ENCODE data around the gene PHC1.
A peak's percentile ranks its signal among the peaks of the same experiment; 100 is the strongest.
"Not testable (repeated sequence)": the region's sequence is repeated elsewhere in the genome, so short reads cannot be mapped to it uniquely, and the experiment has no call there.

Gene PHC1

DNA sequence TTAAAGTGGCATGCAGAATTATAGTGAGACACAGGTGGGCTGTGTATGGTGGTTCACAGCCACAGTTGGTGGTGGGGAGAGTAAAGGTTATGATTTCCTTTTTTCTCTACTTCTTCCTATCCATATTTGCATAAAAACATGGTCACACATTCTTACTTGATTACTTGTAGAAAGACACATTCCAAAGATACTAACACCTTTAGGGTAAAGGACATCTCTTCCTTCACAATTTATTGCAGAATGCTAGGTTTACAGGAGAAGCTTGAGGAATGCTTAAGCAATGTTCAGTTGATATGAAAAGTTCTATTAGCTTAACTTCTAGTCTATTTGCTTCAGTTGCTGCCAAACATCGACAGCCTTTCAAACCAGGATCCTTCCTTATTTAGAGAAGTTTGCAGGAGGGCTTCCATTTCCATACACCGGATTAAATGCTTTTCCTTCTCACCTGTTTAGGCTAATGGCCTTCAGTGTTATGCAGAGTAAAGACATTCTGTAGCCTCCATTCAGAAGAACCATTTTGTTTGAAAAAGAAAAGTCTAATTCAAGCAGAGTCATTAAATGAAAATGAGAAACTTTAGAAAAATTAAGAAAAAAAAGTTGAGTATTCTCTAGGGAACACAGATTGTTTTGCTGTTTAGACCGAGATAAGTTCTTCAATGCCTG is 2.6 kb upstream of the PHC1 start:
- no peak for DNase-seq

DNA sequence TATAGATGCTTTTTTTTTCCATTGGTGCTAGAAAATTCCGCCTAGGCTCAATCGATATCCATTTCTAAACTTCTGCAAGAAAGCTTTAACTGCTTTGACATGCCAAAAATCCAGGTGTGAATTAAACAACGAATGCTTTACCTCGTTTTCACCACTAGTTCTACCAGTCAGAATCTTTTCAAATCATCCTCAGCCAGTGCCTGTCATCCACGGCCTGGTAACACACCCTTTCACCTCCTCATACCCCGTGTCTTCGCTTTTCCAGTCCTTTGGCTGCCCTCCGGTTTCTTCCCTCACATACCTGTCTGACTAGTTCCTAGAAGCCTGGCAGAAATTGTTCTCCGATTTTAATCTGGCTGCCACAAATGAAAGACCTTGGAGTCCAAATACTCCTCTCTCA is 1.4 kb upstream of the PHC1 start:
- DNase-seq: no peak

DNA sequence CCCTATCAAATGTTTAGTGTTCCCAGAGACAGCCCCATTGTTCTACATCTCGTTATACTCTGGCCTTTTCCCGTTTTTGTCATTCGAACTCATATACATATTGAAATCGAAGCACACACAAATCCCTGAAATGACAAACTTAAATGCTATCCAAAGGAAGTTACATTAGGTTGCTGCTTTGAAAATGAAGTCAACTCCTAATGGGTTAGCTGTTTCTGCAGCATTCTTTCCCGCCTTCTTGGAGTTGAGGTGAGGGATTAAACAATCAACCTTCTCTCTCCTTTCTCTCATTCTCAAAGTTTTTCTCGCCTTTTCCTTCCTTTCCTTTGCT is 642 bp upstream of the PHC1 start:
- DNase-seq: no peak

DNA sequence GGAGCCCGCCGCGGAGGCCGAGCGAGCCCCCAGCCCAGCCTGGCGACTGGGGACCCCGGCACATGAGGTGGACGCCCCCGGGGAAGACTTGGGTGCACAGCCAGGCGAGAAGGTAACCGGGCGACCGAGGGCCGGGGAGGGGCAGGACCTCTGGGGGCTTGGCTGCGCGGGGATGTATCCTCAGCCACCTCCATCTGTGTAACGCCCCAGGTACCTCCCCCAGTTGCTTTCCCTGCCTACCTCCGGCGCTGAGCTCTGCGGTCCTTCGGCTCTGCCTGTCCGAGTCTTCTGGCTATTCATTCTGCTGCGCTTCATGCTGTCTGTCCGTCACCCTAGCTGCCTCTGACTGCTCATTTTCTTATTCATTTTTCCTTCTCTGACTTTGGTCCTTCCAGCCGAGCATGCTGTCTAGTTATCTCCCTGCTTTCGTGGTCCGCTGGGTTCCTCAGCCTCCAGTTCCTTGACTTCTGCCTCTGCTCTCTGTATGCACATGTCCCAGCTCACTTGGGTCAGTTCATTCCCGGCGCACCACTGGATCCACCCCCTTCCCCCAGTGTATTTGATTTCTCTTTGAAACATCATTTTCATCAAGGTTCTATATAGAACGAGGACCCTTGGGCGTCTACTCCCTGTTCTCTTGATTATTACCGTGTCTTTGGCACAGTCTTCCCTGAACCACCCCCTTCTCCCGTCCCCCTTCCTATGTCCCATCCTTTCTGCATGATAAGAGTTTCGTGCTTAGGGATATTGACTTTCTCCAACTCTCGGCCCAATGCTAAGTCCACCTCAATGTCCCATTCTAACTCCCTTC is 612 bp downstream of the PHC1 start:
- no peak for DNase-seq

DNA sequence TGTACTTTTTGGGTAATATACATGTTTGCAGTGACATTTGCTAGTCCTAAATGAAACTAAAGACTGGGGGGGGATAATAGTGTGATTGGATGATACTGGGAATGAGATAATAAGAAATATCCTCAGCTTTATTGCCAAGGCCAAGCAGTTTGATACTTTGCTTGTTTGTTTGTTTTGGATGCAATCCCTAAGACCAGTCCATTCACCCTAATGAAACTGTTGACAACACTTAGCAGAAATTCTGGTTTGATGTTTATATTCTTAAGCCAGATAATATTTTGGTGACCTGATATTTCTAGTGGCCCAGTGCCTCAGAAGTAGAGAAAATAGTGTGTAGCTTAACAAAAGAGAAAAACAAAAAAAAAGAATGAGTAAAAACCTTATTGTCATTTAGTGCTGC is 1.8 kb downstream of the PHC1 start:
- DNase-seq: no peak

DNA sequence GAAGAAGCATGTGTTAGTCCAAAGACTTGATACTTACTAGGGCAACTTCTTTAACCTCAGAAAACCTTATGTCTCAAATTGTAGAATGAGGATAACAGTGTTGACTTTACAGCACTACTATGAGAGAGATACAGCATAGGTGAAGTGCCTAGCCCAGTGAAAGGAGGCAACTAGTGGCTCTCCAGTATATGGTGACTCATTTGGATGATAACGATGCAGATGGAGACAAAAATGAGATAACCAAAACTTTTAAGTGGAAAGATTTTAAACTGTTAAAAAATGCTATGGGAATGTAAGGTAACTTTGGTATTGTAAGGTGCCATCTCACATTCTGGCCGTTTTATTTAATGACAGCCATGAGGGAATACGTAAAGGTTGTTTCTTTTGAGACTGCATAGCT is 2.7 kb downstream of the PHC1 start:
- DNase-seq: no peak

DNA sequence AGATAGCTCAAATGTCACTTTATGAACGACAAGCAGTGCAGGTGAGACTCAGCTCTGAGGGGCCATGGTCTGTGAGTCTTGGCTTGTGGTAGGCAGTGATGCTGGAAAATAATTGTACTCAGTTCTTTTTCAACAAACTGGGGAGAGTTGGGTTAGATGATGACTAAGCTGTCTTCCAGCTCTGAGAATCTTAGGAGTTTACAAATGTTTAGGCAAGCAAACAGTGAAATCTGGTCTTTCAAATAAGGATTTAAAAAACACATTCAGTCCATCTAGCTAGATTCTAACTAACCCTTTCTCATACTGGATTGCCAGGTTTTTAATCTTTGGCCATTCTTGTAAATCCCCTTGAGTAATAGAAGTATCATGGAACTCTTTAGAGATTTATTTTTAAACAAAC is 3.4 kb downstream of the PHC1 start:
- no peak for DNase-seq

DNA sequence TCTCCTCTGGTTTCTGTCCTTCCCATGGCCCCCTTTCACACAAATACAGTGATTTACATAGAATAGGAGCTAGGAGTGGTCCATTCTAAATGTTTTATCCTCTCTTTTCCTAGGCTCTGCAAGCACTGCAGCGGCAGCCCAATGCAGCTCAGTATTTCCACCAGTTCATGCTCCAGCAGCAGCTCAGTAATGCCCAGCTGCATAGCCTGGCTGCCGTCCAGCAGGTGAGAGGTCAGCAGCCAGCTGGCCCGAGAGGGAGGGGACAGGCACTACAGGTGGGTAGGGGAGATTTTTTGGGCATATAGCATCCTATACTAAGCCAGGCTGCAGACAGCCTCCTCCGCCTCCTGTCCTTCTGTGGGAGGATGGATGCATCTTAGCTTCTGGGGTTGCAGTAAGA is 5.3 kb downstream of the PHC1 start:
- DNase-seq: not testable (repeated sequence)

DNA sequence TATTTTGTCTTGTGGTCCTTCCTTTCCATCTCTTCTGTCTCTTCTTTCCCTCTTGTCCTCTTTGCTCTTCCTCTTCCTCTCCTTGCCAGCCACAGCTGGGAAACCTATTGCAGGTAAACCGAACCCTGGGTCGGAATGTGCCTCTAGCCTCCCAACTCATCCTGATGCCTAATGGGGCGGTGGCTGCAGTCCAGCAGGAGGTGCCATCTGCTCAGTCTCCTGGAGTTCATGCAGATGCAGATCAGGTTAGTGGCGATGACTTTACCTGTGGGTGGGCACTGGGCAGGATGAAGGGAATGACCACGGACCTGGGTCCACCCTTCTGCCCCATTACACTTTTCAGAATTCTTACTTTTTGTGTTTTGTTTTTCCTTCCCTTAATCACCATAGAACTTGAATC is 8.2 kb downstream of the PHC1 start:
- DNase-seq: no peak

DNA sequence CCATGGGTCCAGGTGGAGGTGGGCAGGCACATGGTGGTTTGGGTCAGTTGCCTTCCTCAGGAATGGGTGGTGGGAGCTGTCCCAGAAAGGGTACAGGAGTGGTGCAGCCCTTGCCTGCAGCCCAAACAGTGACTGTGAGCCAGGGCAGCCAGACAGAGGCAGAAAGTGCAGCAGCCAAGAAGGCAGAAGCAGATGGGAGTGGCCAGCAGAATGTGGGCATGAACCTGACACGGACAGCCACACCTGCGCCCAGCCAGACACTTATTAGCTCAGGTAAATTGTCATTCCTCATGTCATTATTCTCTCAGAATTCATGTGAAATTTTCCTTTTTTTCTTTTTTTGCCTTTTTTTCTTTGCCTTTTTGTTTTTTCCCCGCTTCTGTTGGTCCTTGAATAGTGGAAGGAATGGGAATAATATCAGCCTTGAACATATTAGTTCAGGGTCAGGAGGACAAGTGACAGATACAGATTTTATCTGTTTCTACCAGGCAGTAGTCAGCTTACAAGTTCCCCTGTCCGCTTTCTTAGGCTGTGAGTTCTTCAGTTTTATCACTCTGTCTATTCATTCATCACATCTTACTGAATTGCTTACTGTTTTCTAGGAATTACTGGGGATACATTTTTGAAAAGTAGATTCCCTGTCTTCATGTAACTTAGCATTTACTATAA is 16.5 kb downstream of the PHC1 start:
- not testable (repeated sequence) for DNase-seq

DNA sequence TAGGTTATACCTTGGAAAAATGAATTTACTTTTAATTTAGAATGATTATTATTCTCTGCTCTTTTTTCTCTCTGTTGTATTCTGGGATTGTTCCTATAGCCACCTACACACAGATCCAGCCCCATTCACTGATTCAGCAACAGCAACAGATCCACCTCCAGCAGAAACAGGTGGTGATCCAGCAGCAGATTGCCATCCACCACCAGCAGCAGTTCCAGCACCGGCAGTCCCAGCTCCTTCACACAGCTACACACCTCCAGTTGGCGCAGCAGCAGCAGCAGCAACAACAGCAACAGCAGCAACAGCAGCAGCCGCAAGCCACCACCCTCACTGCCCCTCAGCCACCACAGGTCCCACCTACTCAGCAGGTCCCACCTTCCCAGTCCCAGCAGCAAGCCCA is 18.2 kb downstream of the PHC1 start:
- DNase-seq: not testable (repeated sequence)

DNA sequence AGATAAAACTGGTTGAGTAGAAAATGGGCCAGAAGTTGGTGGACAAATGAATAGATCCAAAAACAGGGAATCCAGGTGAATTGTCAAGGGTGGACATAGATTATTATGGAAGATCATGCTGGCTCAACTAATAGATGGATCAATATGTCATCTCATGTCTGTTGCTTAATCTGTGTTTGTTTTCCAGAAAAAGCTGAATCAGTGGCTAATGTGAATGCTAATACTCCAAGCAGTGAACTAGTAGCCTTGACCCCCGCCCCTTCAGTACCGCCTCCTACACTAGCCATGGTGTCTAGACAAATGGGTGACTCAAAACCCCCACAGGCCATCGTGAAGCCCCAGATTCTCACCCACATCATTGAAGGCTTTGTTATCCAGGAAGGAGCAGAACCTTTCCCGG is 19.8 kb downstream of the PHC1 start:
- DNase-seq: not testable (repeated sequence)

DNA sequence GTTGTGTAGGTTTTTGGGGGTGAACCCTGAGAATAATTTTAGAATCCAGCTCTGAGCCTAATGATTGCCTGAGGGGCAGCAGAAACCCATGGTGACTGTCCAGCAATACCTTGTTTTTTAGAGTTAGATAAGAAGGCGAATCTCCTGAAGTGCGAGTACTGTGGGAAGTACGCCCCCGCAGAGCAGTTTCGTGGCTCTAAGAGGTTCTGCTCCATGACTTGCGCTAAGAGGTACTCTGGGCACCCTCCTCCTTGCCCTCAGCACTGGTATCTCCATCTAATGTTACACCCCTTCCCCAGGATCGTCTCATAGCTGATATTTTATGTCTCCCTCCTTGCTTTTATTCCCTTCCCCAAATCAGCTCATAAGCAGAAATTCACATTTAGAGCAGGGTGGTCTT is 22.4 kb downstream of the PHC1 start:
- DNase-seq: no peak

DNA sequence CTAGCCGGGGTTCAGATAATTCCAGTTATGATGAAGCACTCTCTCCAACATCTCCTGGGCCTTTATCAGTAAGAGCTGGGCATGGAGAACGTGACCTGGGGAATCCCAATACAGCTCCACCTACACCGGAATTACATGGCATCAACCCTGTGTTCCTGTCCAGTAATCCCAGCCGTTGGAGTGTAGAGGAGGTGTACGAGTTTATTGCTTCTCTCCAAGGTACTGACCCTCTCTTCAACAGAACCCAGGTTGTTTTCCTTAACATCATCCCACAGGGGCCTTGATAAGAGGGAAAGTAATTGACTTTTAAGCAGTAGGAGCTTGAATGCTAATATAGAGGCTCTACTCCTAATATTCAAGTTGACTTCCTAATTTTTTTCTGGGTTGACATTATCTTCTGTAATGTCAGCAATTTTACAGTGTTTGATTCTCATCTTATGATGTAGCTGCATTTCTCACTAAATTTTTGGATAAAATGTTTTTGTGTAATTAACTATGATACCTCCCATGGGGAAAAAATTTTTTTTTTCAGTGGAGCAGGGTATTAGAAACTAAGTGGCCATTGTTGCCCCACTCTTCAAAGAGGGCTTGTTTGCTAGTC is 23.6 kb downstream of the PHC1 start:
- not testable (repeated sequence) for DNase-seq

DNA sequence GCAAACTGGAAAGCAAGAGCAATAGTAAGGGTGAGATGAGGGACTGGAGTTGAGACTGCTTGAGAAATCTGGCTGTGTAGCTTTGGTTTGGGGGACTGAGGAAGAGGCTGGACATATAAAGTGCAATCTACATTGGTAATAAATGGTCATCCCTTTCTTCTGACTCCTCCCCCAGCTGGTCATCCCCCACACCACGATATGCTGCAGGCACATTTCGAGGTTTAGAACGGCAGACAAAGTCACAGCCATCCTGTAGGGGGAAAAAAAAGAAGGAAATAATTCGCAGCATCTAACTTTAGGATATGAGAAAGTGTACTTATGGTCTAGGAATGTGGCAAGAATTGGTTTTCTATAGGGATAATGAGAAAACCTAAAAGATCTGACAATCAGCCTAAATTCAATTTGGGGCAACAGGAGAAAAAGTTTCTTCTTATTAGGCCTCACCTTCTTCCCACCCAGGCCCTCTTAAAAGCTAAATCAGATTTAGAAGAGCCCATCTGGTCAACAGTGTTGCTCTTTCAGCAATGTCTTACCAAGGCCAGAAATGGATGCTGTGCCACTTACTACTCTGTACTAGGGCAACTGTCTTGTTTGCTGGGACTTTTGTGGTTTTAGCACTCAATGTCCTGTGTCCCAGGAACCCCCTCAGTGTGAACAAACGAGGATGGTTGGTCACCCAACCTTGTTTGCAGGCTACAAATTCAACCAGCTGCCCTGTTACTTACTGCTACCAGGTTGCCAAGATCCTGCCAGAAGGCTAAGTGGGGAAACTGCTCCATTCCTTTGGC is 27.6 kb downstream of the PHC1 start:
- DNase-seq: no peak

DNA sequence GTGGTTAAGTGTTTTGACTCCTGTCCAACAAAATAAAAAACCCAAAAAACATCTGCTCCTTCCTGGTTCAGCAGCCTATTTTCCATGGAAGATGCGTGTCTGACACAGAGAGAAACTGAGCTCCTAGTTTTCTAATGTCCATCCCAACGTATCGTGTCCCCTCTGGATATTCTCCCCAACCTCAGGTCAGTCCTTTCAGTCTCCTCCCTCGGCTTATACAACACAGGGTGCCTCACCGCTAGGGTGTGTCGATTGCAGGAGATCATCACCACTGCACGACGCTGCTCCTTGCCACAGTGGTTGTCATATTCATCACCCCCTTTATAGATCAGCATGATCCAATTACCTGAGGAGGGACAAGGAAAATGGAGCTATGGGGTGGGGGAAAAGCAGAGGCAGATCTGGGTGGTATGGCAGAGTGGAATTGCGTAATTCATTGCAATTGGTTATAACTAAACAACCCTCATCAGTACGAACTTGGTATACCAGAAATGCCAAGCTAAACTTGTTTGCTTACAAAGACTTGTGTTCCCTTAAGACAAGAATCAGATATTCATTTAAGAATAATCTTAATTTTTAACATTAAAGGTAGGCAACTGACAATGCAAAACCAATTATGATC is 29.4 kb downstream of the PHC1 start:
- DNase-seq: no peak

DNA sequence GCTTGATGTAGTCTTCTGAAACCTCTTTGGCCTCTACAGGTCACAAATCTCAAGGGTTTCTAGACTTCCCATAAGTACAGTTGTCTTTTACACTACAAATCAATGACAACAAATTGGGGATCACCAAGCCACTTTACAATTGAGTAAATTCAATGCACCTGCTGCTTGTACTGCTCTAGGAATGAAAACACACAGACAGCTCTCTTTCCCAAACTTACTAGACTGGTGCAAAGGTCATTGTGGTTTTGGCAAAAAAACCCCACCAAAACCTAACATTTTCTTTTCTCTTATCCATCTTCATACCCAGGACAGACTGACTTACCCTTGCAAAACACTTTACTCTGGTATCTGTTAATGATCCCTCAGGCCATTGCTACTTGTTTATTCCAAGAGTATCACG is 32.4 kb downstream of the PHC1 start:
- no peak for DNase-seq

DNA sequence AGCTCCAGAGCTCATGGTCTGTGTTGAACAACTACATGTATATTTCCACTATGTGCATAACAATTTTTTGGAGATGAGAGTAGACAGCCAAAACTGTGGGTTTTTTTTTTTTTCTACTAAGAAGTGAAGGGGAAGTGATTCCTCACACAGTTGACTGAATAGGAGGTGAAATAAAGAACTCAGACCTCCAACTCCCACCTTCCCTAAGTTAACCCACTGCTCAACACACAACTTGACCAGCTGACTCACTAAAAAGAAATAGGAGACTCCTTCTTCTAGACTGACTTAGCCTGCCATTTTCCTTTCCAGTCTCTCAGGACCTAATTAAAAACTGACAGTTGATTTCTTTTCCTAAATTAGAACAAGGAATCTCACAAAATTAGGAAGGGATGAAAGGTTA is 33.4 kb downstream of the PHC1 start:
- DNase-seq: no peak

DNA sequence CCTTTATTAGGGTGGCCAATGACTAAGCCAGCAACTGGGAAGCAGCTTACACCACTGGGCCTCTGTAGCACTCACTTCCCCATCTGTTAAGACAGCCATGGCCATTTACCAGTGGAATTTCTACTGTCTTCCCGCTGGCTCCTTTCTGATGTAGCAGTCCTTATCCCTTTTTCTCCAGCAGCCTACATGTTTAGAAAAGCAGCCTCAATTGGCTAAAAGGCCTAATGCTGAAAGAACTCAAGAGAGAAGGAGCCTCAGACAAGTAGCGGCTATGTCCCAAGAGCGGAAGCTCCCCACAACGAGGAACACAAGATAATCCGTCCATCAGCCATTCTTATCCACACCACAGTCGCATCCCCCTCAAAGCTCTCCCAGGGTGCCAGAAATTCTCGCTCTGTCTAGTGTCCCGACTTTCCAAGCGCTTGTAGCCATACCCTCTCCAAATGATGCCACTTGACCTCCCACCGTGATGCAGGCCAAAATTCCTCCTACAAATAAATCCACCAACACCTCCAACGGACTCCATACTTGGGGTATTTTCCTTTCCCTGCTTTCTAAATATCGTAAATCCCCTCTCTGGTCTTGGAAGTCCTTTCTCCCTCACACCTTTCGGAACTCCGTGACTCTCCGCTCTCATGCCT is 34.5 kb downstream of the PHC1 start:
- DNase-seq: no peak

DNA sequence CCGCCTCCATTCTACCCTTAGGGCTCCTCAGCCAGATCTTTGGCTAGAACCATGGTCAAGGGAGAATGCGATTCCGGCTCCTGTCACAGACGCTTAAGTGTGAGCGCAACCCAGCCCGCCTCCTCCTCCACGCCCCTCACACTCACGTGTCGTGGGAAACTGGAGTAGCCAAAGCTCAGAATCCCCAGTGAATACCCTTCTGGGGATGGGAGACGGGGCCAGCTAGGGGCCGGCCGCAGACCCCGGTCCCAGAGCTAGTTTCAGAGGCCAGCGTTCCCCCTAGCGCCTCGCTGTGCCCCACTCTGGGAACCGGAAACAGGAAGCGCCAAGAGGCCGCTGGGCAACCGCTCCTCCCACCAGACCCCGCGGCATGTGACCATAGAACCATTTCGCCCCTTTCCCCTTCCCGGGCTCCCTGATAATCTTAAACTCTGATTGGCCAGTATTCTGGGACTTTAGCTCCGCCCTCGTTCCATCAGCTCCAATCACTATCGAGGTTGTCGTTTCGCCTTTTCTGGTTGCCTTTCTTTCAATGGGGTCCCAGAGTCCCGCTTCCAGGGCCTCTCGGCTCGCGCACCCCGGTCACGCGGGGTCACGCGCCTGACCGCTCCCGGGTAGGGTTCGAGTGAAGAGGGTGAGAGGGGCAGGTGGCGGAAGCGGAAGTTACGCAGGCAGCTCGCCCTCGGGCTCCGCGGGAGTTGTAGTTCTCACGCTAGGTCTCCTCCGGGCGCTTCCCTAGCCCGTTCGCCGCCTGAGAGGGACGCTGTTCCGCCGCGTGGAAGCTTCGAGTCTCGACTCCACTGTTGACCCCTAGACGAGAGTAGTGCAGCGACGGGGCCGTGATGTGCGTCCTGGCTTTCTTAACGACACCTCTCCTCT is 35.3 kb downstream of the PHC1 start, which contains the start of gene M6PR:
Gene M6PR (minus strand): TSS at position 304 of the 879 bp plus-strand sequence. CDS start 3,241 bp downstream, outside the sequence.
- DNase-seq: peak; percentile 84

DNA sequence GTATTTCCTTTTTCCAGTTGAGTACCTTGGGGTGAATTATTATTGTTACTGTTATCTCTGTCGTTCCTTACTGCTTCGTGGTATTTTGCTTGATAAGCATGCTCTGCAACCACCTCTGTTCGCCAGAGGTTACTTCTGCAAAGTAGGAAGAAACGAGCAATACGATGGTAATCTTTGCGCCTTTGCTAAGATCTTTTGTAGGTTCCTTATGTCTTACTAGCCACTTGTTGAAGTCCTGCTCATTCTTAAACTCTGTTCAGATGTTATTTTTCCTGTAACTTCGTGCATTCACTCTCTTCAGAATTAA is 35.9 kb downstream of the PHC1 start:
- no peak for DNase-seq

Data from NCI-H2029 (cell line).